HL-60/S4 treated with retinoic acid at 250 ng/mL for 4 days and 3 days (cell line): Measurements from ENCODE around the gene FGGY.
"Not testable (repeated sequence)": the region's sequence is repeated elsewhere in the genome, so short reads cannot be mapped to it uniquely, and the experiment has no call there.

Experiments used
- in situ Hi-C: fragments of 300-500 bp; cut with MboI; formaldehyde crosslinking; loops from 2 replicates; pipeline ENCODE4 v1.7.0; 2022; ENCODE audit warnings: low sequenced_read_pairs

The FGGY gene, protein sequence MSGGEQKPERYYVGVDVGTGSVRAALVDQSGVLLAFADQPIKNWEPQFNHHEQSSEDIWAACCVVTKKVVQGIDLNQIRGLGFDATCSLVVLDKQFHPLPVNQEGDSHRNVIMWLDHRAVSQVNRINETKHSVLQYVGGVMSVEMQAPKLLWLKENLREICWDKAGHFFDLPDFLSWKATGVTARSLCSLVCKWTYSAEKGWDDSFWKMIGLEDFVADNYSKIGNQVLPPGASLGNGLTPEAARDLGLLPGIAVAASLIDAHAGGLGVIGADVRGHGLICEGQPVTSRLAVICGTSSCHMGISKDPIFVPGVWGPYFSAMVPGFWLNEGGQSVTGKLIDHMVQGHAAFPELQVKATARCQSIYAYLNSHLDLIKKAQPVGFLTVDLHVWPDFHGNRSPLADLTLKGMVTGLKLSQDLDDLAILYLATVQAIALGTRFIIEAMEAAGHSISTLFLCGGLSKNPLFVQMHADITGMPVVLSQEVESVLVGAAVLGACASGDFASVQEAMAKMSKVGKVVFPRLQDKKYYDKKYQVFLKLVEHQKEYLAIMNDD

DNA sequence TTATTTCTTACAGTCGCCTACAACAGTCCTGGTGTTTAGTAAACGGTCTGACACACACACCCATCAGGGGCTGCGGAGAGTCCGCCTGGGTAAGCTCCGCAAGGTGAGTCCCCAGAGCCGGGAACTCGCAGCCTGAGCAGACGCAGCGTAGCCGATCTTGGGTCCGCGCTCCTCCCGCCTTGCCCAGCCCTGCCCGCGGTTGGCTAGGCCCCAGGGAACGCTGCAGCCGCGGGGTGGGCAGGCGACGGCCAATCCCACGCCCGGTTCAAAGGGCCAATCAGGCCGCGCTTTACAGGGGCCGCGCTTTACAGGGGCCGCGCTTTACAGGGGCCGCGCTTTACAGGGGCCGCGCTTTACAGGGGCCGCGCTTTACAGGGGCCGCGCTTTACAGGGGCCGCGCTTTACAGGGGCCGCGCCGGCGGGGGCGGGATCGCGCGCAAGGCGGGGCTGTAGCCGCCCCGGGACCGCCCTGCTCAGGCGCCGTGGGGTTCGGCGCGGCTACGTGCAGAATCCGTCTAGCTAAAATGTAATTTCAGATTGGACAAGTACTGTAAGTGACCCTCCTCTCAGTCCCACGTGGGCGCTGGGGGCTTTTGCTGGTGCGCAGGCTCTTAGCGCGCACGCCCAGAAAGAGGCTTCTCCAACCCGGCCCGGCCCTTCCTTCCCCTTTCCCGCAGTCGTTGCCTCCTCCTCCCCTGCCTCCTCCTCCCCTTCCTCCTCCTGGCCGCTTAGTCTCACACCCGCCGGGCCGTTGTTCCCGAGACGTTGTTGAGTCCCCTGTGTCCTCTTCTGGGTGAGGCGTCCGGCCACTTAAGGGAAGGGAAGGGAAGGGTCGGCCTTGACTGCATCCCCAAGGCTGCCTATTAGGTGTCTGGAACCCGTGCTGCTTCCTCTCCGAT, at the start of gene FGGY:
FGGY (plus strand) TSS at position 737 of the 899 bp plus-strand sequence. CDS start 24,456 bp downstream, outside the sequence.
- in situ Hi-C loops, result loop anchor here (25.0 kb wide), 2 partner anchors 391 to 509 kb away; partner anchors contain the start of gene JUN

DNA sequence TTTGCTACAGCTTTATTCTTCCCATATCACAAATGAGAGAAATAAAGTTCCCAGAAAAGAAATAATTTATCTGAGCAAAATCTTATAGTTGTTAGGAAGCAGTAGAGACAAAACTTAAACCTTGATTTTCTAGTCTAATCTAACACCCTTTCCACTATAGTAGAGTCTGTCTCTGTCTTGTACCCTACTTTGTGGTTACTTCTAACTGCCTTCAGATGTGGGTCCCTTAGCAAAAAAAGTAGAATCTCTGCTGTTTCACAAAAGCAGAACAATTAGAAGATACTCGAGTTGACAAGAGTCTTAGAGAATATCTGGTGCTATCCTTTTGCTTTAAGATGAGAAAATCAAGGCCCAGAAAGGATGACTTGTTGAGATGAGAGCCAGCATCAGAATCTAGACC, 48.1 kb upstream of the FGGY start:
- in situ Hi-C loops, result no loop called here

DNA sequence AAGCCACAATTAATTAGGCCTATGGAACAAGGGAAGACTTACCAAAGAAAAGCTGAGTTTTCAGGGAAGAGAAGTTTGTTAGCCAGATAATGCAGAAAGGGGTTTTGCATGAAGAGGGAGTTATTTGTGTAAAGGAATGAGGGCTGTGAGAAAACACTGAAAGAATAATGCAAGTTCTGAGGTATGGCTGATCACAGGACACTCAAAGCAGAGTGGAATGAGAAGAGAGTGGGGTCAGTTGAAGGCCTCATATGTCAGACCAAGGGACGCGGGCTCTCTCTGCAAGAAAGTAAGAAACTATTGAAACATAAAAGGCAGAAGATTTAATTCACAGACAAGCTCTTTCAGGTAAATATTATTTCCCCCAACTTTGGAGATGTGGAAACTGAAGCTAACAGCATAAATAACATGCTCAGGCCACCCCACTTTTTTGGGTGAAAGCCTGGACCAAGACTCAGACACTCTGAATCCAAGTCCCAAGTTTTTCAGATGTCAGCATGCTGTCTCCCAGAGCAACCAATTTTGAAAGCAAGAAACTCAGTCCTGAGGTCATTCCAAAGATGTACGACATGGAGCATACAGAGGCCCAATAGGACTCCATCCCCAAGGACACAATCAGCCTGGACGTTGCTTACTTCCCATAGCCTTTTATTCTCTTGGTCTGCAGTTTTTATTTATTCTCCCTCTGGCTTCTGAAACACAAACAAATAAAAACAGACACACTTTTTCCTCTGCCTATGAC, 47.3 kb upstream of the FGGY start:
- in situ Hi-C loops, result no loop called here

DNA sequence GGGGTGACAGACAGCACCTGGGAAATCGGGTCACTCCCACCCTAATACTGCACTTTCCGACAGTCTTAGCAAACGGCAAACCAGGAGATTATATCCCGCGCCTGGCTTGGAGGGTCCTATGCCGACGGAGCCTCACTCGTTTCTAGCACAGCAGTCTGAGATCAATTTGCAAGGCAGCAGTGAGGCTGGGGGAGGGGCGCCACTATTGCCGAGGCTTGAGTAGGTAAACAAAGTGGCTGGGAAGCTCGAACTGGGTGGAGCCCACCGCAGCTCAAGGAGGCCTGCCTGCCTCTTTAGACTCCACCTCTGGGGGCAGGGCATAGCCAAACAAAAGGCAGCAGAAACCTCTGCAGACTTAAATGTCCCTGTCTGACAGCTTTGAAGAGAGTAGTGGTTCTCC, 45.8 kb upstream of the FGGY start:
- in situ Hi-C loops, result not testable (repeated sequence)

DNA sequence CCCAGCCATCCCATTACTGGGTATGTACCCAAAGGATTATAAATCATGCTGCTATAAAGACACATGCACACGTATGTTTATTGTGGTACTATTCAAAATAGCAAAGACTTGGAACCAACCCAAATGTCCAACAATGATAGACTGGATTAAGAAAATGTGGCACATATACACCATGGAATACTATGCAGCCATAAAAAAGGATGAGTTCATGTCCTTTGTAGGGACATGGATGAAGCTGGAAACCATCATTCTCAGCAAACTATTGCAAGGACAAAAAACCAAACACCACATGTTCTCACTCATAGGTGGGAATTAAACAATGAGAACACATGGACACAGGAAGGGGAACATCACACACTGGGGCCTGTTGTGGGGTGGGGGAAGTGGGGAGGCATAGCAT, 40.5 kb upstream of the FGGY start:
- in situ Hi-C loops, result not testable (repeated sequence)

DNA sequence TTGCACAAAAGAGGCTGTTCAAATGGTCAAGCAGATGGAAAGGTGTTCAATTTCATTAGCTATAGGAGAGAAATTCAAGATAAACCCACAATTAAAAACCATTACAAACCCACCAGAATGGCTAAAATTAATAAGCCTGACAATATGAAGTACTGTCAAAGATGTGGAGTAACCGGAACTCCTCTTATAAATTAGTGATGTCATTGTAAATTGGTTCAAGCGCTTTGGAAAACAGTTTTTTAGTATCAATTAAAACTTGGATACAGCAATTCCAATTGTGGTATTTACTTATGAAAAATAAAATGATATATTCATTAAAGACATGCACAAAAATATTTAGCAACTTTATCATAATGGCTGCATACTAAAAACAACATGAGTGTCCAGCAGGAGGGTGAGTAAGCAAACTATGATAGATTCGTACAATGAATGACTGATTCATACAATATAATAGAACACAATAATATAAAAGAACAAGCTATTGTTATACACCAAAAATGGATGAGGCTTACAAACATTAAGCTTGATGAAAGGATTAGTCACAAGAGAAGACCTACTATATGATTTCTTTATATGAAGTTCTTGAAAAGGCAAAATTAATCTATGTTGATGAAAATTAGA, 38.4 kb upstream of the FGGY start:
- in situ Hi-C loops, result no loop called here

DNA sequence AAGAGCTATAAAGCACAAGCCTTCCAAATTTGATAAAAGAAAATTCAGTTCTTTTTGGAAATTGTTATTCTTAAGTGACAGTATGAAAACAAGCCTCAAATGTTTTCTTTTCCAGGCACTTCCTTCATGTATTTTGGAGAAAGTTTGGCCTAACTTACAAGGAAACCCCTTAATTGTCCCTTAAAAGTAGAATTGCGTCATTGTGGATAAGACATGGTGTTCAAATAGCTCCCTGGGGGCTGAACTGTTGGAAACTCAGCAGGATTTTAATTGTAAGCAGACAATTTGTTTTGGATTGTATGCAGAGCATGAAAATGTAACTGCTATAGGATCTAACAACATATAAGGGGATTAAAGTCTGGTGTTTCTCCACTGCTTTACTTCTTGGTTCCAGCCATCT, 35.4 kb upstream of the FGGY start:
- in situ Hi-C loops, result no loop called here

DNA sequence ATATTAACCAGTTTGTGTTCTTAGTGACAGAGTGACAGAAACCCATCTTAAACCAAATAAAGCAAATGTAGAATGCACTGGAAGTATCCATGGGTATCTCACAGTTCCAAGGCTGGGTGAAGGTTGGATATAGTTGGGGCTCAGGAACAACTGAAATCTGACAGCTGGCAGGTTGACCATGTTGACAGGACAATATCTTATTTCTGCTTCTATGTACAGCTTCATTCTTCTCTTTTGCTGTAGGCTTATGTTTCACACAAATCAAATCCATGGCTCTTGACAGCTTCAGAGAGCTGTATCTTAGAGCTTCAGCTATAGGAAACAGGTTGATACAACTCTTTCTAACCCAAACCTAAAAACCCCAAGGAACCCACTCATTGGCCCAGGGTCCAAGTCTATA, 34.3 kb upstream of the FGGY start:
- in situ Hi-C loops, result no loop called here

DNA sequence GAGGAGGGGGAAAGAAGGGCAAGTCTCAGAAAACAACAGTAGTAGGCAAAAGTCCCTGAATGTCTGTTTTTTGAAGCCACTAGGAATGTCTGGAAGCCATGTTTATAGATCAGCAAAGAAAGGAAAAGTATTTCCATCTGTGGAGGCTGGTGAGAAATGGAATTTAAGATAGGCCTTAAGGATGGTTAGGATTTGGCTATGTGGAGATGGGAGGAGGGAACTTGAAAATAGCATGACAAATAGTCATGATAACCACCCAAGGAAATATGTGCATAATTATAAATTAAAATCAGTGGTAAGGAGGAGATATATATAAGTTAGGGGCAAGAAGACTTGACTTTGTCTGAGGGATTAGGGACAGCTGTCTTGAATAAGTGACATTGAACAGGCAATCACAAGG, 33.8 kb upstream of the FGGY start:
- in situ Hi-C loops, result no loop called here

DNA sequence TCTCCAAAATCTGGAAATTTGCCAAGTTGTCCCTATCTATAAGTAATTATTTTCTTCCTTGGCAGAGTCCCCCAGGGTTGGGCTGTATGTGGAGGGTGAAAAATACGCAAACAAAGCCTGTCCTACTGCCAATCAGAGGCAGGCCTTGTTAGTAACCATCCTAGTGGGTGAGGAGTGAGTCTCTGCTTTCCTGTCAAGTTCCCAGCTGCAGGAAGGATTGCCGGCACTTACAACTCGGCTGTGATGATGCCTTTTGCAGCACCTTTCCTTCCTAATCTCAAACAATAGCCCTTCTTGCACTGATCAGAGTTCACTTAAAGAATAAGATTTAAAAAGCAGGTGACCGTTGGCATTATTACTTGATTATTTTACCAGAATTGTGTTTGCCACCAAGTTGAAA, 31.3 kb upstream of the FGGY start:
- in situ Hi-C loops, result no loop called here

DNA sequence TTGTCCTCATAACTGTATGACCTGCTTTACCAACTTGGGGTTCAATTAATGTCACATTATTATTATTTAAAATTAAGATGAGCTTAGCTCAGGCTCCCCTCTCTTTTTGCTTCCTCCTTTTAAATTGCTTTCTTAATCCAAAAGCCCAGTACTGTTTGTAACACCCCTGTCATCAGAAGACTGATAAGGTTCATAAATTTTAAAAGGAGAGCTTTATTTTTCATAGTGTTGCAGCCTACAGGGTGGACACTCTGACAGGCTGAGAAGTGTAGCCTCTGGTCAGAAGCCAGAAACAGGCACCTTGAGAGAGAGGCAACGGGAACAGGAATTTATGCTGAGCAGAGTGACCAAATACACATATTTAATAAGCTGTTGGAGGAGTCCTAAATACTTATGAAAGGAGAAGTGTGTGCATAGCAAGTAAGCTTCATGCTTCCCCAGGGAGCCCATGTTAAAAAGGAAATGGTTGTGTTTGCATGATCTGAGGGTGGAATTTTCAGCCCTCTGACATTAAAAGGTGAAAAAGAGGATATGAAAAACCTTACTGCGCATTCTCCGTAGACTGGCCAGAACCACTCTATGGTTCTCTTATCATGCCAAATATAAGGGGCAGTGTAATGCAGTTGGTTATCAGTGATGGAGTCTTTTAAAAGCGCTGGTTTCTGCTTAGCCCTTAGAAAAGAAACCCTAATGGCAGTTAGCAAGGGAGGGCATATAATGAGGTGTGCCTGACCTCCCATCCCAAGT, 30.5 kb upstream of the FGGY start:
- in situ Hi-C loops, result no loop called here

DNA sequence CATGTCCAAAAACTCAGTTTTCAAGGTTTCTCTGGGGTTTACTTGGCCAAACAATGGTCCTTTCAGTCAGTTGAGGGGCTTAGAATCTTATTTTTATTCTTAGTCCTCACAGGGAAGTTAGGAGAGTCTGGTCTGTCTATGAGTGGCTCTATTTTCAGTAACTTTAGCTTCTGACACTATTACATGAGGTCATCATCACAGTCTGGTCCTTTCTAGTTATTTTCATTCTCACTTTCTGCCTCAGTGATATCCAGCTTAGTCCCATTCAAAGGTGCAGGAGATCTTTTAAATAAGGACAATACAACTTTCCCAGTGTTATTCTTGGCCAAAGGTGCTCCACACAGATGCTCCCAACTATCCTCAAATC, 30.0 kb upstream of the FGGY start:
- in situ Hi-C loops, result no loop called here

DNA sequence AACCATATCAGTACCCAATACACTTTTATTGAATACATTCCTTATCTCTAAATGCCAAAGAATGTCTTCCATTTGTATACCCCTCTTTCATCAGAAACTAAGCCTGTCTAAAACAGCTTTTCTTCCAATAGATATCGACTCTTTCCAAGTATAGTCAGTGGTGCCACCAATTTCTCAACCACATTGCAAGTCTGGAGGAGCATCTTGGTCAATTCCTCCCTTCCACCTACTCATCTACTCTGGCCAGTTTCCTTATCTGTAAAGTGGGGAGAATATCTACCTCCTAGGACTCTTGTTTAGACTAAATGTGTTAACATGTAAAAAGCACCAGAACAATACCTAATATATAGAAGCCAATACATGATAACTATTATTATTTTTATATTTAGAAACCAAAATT, 28.5 kb upstream of the FGGY start:
- in situ Hi-C loops, result no loop called here

DNA sequence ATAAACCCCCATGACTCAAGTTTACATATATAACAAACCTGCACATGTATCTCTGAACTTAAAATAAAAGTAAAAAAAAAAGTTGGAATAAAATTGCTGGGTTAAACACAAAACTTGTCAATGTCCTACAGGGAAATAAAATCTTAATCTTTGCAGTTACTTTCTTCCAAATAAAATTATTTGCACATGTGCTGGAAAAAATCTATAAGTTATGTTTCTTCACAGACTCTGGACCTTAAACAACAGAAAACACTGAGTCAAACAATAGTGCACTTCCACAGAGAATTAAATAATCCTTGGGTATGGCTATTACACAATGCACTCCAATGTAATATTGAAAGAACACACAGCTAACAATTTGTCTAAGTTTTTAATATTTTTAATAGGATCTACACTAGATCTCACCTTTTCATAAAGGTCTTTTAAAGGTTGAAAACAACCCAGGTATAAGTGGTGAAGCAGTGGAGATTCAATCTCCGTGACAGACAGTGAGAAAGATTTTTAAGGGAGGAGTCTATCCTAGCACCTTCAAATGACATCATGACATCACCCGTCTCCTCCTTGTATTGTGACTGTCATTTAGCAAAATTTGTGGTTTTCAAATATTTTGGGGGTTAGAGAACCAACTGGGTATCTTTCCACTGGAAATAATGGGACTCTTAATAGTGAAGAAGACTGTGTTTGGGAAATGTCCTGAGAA, 25.2 kb upstream of the FGGY start:
- in situ Hi-C loops, result no loop called here

DNA sequence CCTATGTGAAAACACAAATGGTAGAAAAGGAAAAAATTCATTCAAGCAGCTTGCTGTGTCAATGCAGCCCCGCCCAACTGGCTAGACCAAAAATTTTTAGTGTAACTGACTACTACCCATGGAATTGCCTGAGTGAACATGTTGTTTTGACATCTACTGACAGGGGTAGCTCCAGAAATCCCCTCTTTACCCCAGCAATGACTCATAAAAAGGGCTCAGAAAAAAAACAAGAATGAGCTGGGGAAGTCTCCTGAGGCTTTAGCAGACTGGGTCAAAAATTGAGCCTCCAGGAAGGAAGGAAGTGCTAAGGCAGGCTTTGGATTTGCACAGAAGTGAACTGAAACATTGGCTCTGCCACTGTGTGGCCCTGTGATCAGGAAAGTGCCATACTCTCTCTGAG, 24.4 kb upstream of the FGGY start:
- in situ Hi-C loops, result no loop called here

DNA sequence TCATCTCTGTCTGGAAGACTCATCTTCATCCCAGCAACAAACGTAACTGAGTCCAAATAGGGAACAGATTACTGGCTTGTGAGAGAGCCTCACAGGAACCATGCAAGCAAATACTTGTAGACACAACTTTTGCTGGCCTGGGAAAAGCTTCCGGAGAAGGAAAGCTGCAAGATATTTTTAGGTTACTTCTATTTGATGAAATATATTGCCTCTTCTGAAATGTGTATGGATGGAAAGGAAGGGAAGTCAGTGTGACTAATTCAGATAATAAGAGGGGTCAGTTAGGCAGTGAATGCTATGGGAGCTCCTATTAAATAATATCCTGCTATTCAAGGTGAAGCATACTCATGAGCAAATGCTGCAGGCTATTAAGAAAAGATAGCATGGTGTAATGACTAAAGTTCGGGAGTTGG, 20.4 kb upstream of the FGGY start:
- in situ Hi-C loops, result loop anchor here (25.0 kb wide), 2 partner anchors 411 to 489 kb away; partner anchors contain the start of gene JUN

DNA sequence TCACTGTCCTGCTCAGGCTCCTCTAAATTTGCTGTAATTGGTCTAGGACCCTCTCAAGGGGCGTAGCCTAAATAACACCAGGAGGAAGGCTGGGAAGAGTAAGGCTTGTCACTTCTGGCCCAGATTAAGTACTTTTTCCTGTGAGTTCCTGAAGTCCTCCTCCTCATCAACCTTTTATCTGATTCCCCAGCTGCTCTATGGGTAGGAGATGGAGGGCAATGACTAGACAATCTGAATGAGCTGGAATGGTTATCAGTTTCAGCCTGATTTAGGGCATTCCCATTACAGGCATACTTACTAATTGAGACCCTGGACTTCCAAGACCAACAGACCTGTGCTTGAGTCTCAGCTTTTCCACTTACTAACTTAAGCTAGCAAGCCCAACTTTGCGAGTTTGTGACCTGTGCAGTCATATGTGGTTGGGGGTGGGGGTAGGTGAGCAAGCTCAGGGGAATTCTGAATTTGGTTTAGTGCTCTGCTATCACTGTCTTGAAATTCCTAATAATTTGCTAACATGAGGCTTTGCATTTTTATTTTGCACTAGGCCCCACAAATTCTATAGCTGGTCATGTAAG, 18.0 kb upstream of the FGGY start:
- in situ Hi-C loops, result loop anchor here (25.0 kb wide), 2 partner anchors 408 to 492 kb away; partner anchors contain the start of gene JUN

DNA sequence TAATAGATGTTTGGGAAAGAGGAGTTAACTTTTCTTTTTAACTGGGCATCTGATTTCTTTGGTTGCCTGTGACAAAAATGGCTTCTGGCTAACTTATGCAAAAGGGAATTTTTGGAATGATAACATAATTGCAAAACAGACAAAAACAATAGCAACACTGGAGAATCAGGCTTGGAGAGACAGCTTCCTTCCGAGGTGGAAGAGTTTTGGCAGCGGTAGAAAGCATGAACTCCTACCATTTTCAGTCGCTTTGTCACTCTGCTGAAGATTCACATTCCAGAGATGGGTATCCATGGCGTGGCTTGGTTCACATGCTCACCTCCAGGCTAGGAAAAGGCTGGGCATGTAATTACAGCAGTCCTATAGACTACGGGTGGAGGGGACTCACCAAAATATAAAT, 17.2 kb upstream of the FGGY start:
- in situ Hi-C loops, result loop anchor here (25.0 kb wide), 2 partner anchors 408 to 492 kb away; partner anchors contain the start of gene JUN

DNA sequence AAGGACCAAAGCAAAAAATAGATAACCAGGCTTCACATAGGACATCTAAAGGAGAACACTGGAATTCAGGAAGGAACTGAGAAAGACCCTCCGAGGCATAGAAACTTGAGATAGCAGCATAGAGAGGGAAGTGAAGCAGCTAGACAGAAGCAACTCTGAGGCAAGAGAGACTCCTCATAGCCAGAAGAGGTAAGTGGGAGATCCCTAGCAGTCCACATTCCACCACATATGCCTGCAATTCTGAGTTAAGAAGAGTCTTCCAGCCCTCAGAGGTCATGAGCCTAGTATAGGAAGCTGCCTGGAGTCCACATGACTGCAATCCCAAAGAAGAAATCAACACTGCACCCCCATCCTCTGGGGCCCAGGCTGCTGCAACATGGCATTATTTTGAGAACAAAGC, 13.9 kb upstream of the FGGY start:
- in situ Hi-C loops, result loop anchor here (25.0 kb wide), 2 partner anchors 404 to 496 kb away; partner anchors contain the start of gene JUN
